Activated naive CD4-positive, alpha-beta T cell (primary cell): Measurements from ENCODE around the gene LPIN1.
A peak's percentile ranks its signal among the peaks of the same experiment; 100 is the strongest.

Experiments
- DNase-seq, 4 experiments: peaks; one replicate each; lab custom pipeline; 2025; lab: John Stamatoyannopoulos, UW

LPIN1 gene

GRCh38 chr2:11762031-11762430 is 15.6 kb downstream of the LPIN1 start:
- DNase-seq, result no peak

- DNase-seq, result no peak
Measured at GRCh38 chr2:11762799-11763461, 16.5 kb downstream of the LPIN1 start.

GRCh38 chr2:11764359-11764758 is 17.9 kb downstream of the LPIN1 start:
- no peak for DNase-seq

- DNase-seq, result no peak
Measured at GRCh38 chr2:11764920-11765319, 18.5 kb downstream of the LPIN1 start.

GRCh38 chr2:11765501-11765900 is 19.1 kb downstream of the LPIN1 start:
- no peak for DNase-seq

- no peak for DNase-seq
Measured at GRCh38 chr2:11766016-11766415, 19.6 kb downstream of the LPIN1 start.

GRCh38 chr2:11767779-11768178 is 21.3 kb downstream of the LPIN1 start:
- no peak for DNase-seq

- DNase-seq, result no peak
Measured at GRCh38 chr2:11768946-11769345, 22.5 kb downstream of the LPIN1 start.

GRCh38 chr2:11769516-11769915 is 23.1 kb downstream of the LPIN1 start:
- DNase-seq, result no peak

- DNase-seq, result no peak
Measured at GRCh38 chr2:11770531-11771188, 24.2 kb downstream of the LPIN1 start.

- DNase-seq, result no peak
Measured at GRCh38 chr2:11771971-11772615, 25.7 kb downstream of the LPIN1 start.

- DNase-seq, result no peak
Measured at GRCh38 chr2:11773111-11773510, 26.7 kb downstream of the LPIN1 start.

- DNase-seq, result no peak
Measured at GRCh38 chr2:11773747-11774525, 27.5 kb downstream of the LPIN1 start.

GRCh38 chr2:11774600-11774999 is 28.2 kb downstream of the LPIN1 start:
- no peak for DNase-seq

- DNase-seq, result no peak
Measured at GRCh38 chr2:11775384-11775783, 29.0 kb downstream of the LPIN1 start.

GRCh38 chr2:11777066-11777782 is 30.8 kb downstream of the LPIN1 start:
- DNase-seq, result no peak

- no peak for DNase-seq
Measured at GRCh38 chr2:11777886-11778415, 31.5 kb downstream of the LPIN1 start.

- no peak for DNase-seq
Measured at GRCh38 chr2:11778416-11778815, 32.0 kb downstream of the LPIN1 start.

GRCh38 chr2:11778923-11779757 is 32.7 kb downstream of the LPIN1 start:
- DNase-seq, result peak; percentile 74 to 88 (median 86)

GRCh38 chr2:11781602-11782001 is 35.2 kb downstream of the LPIN1 start:
- no peak for DNase-seq

- no peak for DNase-seq
Measured at GRCh38 chr2:11784280-11784679, 37.8 kb downstream of the LPIN1 start.
